A673 (cell line): Measurements from ENCODE around the gene INPP4B.

ENCODE experiments used
- EZH2 ChIP-seq: fragments of 200-600 bp; sonication (generic); IDR thresholded peaks from 2 replicates; pipeline ENCODE4 v1.6.1; 2017; ENCODE audit warnings: borderline replicate concordance, low read depth, mild to moderate bottlenecking, mixed read lengths, antibody characterized with exemption, low read length; ENCODE audit not compliant: poor library complexity, severe bottlenecking
- TF ChIP-seq, protein P1 (sequence below): fragments of 300-800, 200-600 bp; sonication (generic); conservative IDR thresholded peaks from 2 replicates; pipeline ENCODE4 v1.5.1; 2017; ENCODE audit warnings: low read depth, mild to moderate bottlenecking, antibody characterized with exemption, low read length, moderate library complexity, mixed read lengths

DNA sequence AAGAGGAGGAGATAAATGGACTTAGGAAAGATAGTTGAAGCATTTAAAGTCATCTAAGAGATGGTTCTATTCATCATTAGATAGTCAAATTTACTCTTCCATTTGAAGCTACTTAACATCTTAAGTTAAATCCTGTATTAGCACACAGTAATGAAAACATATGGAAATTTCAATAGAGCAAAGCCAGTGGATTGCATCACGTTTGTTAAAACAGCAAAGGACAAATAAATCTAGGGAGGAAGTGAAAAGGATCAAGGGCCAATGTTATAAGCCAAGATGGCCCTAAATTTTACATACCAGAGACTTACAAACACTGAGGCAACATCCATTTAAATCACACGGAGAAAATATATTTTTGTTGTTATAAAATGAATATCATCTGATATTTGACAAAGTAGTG is 602.8 kb downstream of the INPP4B start:
- TF ChIP-seq, protein P1, sequence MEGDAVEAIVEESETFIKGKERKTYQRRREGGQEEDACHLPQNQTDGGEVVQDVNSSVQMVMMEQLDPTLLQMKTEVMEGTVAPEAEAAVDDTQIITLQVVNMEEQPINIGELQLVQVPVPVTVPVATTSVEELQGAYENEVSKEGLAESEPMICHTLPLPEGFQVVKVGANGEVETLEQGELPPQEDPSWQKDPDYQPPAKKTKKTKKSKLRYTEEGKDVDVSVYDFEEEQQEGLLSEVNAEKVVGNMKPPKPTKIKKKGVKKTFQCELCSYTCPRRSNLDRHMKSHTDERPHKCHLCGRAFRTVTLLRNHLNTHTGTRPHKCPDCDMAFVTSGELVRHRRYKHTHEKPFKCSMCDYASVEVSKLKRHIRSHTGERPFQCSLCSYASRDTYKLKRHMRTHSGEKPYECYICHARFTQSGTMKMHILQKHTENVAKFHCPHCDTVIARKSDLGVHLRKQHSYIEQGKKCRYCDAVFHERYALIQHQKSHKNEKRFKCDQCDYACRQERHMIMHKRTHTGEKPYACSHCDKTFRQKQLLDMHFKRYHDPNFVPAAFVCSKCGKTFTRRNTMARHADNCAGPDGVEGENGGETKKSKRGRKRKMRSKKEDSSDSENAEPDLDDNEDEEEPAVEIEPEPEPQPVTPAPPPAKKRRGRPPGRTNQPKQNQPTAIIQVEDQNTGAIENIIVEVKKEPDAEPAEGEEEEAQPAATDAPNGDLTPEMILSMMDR, result no peak
- TF ChIP-seq EZH2, result no peak
